Measurements from ENCODE around the gene DDX20.

DNA sequence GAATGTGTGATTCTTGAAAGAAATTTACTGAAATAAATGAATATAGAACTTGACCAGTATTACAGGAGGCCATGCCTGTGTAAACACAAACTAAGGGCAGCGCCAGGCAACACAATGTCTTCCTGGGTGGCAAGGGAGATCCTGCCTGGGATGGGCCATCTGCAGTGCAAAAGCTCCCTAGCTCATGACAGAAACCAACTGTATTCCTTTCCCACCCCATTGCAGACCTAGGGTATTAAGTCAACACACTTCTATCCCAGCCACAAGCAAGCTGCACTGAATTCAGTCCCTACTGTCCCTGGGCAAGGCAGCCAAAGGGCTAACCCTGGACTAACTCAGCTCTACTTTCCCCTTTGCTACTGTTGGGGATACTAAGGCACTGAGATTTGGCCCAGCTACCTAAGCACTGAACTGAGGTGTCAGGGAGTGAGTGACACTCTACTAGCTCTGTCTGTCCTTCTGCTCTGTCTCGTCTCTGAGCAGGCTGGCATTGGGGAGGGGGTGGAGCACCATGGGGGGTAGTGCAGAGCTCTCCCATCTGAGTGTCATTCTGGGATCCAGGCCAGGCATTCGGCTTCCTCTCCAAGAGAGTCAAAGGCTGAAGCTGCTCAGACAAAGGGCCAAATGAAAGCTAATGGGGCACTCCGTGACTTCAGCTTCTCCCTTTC is 19.0 kb upstream of the DDX20 start:
- TF ChIP-seq EZH2 (IDR thresholded peaks at IDR 0.05; ENCODE audit: insufficient read depth, poor library complexity, severe bottlenecking), result no peak
- TF ChIP-seq EZH2phosphoT487 (IDR thresholded peaks at IDR 0.05; ENCODE audit: insufficient read depth, low read depth), result no peak
